NCI-H774 (cell line): Measurements from ENCODE around the gene PLA2G4B.

Source experiments
- DNase-seq: peaks from one replicate; lab custom pipeline; 2025; lab: John Stamatoyannopoulos, UW

The PLA2G4B gene

DNA sequence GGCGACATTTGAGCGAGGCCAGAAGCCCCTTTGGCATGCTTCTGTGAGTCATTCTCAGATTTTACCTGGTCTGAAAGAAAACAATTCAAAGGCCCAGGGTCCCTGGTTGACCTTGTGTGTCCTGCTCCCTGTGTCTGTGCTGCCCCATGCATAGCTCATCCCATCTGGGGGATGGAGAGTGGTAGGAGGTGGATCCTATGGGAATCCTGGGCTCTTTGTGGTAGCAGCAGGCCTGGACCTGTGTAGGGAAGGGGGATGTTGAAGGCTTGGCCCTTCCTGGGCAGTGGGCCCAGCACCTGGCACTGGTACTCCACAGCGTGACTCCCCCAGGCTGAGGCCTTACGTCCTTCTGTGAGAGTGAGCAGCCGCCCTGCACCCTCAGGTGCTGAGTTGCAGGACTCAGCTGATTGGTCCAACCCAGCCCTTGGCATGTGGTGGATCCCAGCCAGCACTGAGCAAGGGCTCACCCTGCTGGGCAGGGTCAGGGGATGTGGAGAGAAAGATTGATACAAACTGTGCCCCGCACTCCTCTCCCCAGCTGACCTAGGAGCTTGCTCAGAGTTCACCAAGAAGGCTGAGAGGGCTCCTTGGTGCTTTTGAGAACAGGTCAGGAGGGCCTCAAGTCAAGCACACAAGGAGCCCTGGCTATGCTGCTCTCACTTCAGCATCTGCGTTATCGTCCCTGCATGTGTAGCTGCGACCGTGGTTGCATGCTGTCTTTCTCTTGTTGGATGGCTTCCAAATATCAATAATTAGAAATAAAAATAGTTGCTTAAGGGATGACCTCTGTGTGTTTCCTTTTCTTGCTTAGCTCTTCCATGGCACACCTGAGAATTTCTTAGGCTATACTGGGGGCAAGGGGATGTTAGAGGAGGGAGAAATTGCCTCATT, 32.1 kb upstream of the PLA2G4B start:
- no peak for DNase-seq

DNA sequence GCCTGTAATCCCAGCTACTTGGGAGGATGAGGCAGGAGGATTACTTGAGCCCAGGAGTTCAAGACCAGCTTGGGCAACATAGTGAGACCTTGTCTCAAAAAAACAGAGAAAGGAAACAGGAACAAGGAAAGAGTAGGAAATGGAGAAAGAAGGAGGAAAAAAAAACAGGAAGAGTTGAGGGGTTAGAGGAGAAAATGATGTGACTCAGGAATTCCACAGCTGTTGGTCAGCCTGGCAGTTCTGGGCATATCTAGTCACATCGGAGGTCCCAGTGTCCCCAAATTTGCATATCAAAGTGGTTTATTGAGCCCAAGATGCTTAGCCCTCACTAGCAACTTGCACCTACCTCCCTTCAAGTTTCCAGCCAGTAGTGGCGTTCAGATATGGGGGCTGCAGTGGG, 29.5 kb upstream of the PLA2G4B start:
- DNase-seq, result no peak

DNA sequence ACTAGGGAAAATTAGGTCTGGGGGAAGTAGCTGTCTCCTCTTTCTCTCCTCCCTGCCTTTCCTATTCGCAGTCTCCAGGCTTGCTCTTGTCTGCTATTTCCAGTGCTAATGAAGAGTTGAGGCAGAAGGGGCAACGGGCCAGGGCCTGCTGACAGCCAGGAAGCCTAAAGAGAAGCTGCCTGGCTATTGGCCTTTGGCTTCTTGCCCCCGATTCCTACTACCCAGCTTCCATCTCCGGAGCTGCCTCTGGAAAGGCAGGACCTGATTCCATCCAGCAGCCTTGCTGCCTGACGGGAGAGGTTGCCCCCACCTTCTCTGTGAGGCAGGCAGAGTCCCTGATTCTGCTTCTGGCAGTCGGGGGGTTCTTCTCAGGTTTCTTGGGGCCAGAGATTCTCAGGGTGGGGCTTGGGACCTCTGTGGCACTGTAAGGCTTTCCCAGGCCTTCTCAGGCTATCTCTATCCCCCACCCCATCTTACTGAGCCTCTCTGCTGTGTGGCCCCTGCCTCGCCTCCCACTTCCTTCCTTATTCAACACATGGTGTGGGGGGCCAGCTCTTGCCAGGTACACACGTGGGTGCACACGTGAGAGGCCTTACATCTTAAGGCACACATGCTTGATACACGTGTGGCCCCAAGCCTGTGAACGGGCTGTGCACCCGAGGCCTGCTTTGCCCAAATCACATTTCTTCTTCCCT, 29.0 kb upstream of the PLA2G4B start:
- DNase-seq, result no peak

DNA sequence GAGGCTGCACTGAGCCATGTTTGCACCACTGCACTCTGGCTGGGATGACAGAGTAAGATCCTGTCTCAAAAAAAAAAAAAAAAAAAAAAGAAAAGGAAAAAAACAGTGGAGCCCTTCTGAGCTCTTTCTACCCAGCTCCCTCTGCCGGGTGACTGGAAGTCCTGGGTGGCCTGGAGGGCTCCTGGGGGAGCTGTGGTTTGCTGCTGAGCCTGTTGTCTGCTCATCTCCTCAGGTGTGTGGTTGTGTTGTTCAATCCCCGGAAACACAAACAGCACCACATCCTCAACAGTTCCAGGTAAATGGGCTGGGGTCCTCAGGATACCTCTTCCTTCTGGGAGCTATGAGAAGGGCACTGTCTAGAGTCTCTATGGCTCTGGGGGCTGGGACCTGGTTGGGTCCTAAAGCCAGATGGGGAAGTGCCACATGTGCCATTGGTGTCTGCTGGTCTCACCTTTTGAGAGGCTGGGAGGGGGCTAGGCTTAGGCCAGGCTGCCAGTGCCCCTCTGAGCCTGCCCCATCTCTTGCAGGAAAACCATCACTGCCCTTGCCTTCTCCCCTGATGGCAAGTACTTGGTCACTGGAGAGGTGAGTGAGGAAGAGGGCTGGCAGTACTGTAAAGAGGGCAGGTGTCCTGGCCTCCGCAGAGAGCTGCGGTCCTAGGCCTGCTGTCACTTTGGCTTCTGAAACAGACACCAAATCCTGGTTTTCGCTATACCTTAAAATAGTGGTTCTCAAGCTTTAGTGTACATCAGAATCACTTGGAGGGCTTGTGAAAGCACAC, 27.8 kb upstream of the PLA2G4B start:
- DNase-seq, result no peak

DNA sequence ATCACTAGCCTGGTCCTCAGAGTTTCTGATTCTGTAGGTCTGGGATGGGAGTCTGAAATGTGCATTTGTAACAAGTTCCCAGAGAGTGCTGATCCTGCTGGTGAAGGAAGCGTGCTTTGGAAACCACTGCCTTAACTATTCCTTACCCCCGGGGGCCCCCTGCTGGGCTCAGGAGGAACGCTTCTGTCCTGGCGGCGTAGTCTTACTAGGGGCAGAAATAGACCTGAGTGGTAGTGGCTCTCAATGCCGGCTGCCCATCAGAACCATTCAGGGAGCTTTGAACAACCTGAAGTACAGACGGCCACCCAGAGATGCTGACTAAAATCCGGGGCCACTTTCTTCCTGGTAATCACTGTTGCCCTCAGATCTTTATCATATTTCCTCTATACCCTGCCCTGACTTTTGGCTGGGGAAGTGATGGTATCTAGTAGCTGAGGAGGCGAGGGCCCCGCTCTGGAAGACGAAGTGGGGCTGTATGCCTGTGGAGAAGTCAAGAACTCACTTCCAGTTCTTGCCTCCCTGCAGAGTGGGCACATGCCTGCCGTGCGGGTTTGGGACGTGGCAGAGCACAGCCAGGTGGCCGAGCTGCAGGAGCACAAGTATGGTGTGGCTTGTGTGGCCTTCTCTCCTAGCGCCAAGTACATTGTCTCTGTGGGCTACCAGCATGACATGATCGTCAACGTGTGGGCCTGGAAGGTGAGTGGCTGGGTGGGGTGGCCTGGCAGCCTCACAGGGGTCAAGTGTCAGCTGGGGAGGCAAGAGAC, 27.0 kb upstream of the PLA2G4B start:
- no peak for DNase-seq

DNA sequence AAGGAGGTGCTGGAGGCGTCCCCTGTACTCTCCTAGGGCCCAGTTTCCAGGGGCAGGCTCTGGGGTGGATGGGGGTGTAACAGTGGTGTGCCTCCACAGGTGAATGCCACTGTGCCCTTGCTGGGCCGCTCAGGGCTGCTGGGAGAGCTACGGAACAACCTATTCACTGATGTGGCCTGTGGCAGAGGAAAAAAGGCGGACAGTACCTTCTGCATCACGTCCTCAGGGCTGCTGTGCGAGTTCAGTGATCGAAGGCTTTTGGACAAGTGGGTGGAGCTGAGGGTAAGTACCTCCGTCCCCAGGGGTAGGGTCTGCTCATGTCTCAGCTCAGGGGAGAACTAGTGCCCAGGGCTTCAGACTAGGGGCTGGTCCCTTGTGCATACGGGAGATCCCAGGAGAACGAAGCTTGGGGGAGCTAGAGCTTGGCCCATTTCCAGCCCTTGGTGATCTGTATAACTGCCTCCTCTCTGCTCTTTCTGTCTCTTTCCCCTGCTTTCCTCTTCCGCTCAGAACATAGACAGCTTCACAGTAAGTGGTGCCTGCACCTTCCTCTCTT, 25.7 kb upstream of the PLA2G4B start:
- no peak for DNase-seq

DNA sequence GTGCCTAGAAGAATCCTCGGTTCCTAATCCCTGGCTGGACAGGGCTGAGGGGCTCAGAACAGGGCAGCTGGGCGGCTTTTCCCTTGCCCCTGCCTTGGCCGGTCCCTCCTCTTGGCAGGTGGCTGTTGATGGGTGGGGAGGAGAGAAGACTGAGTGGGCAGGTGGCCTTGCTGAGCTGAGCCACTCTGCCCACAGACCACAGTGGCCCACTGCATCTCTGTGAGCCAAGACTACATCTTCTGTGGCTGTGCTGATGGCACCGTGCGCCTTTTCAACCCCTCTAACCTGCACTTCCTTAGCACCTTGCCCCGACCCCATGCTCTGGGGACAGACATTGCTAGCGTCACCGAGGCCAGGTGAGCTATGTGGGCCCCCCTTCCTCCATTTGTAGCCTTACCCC, 25.2 kb upstream of the PLA2G4B start:
- DNase-seq, result no peak

DNA sequence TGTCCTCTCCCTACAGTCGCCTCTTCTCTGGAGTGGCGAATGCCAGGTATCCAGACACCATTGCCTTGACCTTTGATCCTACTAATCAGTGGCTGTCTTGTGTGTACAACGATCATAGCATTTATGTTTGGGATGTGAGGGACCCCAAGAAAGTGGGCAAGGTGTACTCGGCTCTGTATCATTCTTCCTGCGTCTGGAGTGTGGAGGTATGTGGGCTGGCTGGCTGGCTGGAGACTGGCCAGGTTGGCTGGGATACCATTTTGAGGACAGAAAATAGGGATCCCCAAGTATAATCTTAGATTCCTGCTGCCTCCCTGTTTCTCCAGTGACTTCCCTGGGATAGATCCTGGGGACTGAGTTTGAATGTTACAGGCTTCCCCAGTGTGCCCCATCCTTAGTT, 24.1 kb upstream of the PLA2G4B start:
- DNase-seq, result no peak

DNA sequence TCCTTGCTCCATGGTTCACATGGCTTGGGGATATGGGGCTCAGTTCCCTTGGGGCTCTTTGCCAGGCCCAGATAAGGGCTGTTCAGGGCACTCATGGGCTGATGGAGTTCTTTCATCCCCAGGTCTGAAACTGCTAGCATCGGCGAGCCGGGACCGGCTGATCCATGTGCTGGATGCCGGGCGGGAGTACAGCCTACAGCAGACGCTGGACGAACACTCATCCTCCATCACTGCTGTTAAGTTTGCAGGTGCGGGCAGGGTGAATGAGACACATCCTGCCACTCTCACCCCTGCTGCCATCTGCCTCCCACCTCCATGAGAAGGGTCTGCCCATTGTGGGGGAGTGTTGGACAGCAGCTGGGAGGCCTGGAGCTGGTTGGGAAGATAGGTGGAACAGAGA, 21.9 kb upstream of the PLA2G4B start:
- DNase-seq, result no peak

DNA sequence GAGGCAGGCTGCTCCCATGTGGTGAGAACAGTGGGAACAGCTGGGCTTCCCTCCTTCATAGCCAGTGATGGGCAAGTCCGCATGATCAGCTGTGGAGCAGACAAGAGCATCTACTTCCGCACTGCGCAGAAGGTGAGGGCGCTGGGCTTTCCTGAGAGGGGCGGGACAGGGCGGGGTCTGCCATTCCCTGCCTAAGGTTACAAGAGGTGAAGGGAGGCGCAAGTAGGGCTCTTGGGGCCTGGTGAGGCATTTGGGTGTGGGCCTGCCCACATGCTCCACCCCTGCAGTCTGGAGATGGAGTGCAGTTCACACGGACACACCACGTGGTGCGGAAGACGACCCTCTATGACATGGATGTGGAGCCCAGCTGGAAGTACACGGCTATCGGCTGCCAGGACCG, 21.3 kb upstream of the PLA2G4B start:
- DNase-seq, result no peak

DNA sequence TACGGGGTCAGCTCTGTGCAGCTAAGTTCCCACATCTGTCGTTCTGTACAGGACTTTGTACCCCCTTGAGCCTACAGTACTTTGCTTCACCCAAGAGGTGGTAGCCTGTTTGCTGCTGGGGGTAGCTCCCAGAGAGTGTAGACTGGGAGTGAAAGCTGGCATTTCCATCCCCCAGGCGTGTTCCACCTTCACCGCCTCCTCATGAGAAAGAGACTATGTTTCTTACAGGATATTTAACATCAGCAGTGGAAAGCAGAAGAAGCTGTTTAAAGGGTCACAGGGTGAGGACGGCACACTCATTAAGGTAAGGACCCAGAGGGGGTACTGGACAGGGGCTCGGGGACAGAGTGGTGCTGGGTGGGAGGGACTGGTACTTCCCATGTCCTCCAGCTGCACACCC, 20.9 kb upstream of the PLA2G4B start:
- no peak for DNase-seq

DNA sequence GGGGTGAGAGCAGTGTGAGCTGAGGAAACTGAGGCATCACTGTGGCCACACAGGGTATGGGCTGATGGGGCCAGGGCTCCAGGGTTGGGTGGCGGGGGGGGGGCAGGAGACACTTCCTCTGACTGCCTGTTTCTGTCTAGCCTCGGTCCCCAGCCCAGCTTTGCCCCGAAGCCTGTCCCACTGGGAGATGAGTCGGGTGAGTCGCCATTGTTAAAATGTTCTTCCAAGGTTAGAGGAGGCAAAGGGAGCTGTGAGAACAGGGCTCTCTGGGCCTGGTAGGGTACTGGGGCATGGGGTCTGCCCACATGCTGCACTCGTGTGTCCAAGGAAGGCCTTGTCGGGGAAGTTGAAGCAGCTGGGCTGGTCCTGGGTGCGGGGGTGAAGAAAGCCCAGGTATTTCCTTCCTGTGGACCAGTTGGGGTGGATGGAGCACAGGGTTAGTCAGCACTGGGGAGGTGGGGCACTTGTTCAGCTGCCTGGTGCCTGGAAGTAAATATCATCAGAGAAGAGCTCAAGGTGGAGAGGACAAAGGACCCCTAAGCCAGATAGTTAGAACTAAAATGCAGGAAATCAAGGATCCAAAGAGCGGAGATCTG, 19.1 kb upstream of the PLA2G4B start:
- DNase-seq, result no peak

DNA sequence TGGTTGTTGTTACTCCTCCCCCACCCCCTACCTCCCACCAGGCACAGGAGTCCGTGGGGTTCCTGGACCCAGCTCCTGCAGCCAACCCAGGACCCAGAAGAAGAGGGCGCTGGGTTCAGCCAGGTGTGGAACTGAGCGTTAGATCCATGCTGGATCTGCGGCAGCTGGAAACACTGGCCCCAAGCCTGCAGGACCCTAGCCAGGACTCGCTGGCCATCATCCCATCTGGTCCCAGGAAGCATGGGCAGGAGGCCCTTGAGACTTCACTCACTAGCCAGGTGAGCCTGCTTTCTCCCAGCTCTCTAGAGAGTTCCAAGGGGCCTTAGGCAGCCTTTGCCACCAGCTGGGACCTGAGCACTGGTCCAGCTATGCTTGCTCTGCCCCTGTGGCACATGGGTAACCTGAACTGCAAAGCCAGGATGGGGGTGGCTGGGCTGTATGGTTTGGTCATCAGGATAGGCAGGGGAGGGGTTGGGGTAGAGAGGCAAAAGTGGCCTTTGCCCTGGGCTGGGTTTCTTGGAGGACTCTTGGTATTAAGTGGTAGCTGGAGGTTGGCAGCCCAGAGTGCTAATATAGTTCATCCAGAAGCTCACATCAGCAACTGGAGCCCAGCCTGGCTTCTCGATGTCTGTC, 17.7 kb upstream of the PLA2G4B start:
- DNase-seq, result no peak

DNA sequence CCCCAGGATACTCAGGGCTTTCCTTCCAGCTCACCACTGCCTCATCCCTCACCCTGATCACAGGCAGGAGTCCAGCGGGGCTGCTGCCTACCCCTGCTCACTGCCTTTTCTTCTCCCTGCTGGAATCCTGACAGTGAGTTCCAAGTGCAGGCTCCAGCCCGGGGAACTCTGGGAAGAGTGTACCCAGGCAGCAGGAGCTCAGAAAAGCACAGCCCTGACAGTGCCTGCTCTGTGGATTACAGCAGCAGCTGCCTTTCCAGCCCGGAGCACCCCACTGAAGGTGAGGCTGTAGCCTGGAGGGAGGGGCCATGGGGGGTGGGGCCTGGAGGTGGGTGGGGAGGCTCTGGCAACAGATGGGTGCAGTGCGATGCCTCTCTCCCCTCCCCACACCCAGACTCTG, 16.8 kb upstream of the PLA2G4B start:
- no peak for DNase-seq

DNA sequence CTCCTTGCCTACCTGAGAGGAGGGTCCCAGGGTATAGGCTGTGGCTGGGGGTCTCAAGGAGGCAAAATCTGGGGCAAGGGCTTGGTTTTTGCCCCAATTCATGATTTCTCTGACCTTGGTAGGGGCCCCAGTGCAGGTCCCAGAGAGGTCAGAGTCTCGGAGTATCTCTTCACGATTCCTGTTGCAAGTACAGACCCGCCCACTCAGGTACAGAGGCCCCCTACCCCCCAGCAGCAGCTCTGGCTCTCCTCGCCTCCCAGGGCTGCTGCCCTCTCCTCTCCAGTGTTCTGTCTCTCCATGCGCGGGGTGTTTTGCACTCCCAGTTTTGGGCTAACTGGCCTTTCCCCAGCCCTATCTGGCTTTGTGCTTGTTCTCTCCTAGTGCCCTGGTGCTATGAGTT, 16.2 kb upstream of the PLA2G4B start:
- no peak for DNase-seq

DNA sequence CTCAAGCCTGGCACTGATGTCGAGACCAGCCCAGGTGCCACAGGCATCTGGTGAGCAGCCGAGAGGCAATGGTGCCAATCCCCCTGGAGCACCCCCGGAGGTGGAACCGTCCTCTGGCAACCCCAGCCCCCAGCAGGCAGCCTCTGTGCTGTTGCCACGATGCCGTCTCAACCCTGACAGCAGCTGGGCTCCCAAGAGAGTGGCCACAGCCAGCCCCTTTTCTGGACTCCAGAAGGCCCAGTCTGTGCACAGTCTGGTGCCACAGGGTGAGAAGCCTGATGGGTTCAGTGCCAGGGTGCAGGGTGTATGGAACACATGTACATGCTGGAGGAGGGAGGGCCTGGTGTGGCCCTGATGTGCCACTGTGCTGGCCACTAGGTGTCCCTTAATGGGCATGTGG, 15.7 kb upstream of the PLA2G4B start:
- DNase-seq, result no peak

DNA sequence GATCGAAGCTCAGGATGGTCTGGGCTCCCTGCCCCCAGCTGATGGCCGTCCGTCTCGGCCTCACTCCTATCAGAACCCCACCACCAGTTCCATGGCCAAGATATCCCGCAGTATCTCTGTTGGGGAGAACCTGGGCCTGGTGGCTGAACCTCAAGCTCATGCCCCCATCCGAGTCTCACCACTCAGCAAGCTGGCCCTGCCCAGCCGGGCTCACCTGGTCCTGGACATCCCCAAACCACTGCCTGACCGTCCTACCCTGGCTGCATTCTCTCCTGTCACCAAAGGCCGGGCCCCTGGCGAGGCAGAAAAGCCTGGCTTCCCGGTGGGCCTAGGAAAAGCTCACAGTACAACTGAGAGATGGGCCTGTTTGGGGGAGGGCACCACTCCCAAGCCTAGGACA, 15.1 kb upstream of the PLA2G4B start:
- DNase-seq, result no peak

DNA sequence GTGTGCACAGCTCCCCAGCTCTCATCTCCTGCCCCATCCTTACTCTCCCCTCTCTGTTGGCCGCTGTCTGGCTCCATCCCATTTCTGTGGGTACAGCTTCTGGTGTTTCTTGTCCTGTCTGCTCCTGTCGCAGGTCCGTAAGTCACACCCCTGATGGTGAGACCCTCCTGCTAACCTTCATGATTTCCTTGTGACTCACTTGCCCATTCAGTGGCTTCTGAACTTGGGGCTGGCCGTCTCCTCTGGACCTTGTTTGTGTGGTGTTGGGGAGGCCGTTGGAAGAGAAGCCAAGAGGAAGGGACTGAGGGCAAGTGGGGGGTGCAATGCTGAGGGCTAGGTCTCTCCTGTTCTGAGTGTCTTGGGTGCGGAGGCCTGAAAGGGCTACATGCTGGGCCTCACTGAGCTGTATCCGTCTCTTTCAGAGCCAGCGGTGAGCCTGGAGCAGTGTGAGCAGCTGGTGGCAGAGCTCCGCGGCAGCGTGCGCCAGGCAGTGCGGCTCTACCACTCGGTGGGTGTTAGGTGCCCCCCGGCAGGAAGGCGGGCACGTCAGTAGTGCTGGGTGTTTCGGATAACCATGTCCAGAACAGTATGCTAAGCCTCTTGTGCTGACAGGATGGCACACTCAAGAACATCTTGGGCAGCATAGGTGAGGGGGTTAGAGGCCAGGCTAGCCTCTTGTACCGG, 14.4 kb upstream of the PLA2G4B start:
- no peak for DNase-seq

DNA sequence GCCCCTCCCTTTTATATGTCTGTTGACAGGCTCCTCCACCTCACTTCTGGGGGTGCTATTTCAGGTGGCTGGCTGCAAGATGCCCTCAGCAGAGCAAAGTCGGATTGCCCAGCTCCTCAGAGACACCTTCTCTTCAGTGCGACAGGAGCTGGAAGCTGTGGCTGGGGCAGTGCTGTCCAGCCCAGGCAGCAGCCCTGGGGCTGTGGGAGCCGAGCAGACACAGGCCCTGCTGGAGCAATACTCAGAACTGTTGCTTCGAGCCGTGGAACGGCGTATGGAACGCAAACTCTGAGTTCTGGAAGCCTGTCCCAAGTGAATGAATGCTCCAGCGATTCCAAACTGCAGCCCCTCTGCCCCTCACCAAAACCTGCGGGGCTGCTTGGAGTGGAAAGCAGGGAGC, 13.5 kb upstream of the PLA2G4B start:
- DNase-seq, result no peak
